ENCODE data around the gene SMDT1. TPM values are rescaled to one million over a fixed set of nuclear protein-coding genes. Genes with fewer than 3 reads are reported as not detected.
"Not testable (repeated sequence)": the region's sequence is repeated elsewhere in the genome, so short reads cannot be mapped to it uniquely, and the experiment has no call there.

Gene SMDT1
- total RNA-seq, 1 donor from 2014 or later = 67.9 TPM

- peak overlapping the region; percentile 97 for H3K4me3 Mint-ChIP-seq (ENCODE audit: unreplicated experiment)
- DNase-seq (ENCODE audit: extremely low spot score, unreplicated experiment) = no peak
Observed at GRCh38 chr22:42091455-42091782, 11.9 kb downstream of the SMDT1 start.

GRCh38 chr22:42101199-42101598, 21.7 kb downstream of the SMDT1 start:
- no peak for DNase-seq (ENCODE audit: extremely low spot score, unreplicated experiment)
- TF ChIP-seq CTCF (IDR thresholded peaks at IDR 0.05) = no peak
- H3K27me3 Mint-ChIP-seq (ENCODE audit: unreplicated experiment) = no peaks in the 10 kb centered on the region
- no peak overlapping the region for H3K4me3 Mint-ChIP-seq (ENCODE audit: unreplicated experiment)
- H3K27ac Mint-ChIP-seq (ENCODE audit: unreplicated experiment) = no peak overlapping the region
- peaks cover 22% of the 10 kb centered on the region for H3K9me3 Mint-ChIP-seq (ENCODE audit: unreplicated experiment)
- peaks cover 21% of the 10 kb centered on the region for H3K36me3 Mint-ChIP-seq (ENCODE audit: unreplicated experiment)
- H3K4me1 Mint-ChIP-seq (ENCODE audit: unreplicated experiment) = no peaks in the 10 kb centered on the region

More at GRCh38 chr22:42091455-42091782, 11.9 kb downstream of the SMDT1 start:
- no peaks in the 10 kb centered on the region for H3K9me3 Mint-ChIP-seq (ENCODE audit: unreplicated experiment)
- no peak for TF ChIP-seq CTCF (IDR thresholded peaks at IDR 0.05)
- peaks cover 23% of the 10 kb centered on the region for H3K4me1 Mint-ChIP-seq (ENCODE audit: unreplicated experiment)
- H3K27ac Mint-ChIP-seq (ENCODE audit: unreplicated experiment) = peak overlapping the region; percentile 98
- peaks cover 21% of the 10 kb centered on the region for H3K36me3 Mint-ChIP-seq (ENCODE audit: unreplicated experiment)
- no peaks in the 10 kb centered on the region for H3K27me3 Mint-ChIP-seq (ENCODE audit: unreplicated experiment)

- peaks cover 19% of the 10 kb centered on the region for H3K9me3 Mint-ChIP-seq (ENCODE audit: unreplicated experiment)
Observed at GRCh38 chr22:42104332-42104860, 24.9 kb downstream of the SMDT1 start.

GRCh38 chr22:42108848-42109247, 29.3 kb downstream of the SMDT1 start:
- peaks cover 14% of the 10 kb centered on the region for H3K9me3 Mint-ChIP-seq (ENCODE audit: unreplicated experiment)
- DNase-seq (ENCODE audit: extremely low spot score, unreplicated experiment) = no peak
- TF ChIP-seq CTCF (IDR thresholded peaks at IDR 0.05) = no peak
- H3K4me1 Mint-ChIP-seq (ENCODE audit: unreplicated experiment) = no peaks in the 10 kb centered on the region
- H3K27me3 Mint-ChIP-seq (ENCODE audit: unreplicated experiment) = no peaks in the 10 kb centered on the region
- peaks cover 12% of the 10 kb centered on the region for H3K36me3 Mint-ChIP-seq (ENCODE audit: unreplicated experiment)
- no peak overlapping the region for H3K4me3 Mint-ChIP-seq (ENCODE audit: unreplicated experiment)
- no peak overlapping the region for H3K27ac Mint-ChIP-seq (ENCODE audit: unreplicated experiment)

More at GRCh38 chr22:42104332-42104860, 24.9 kb downstream of the SMDT1 start:
- not testable (repeated sequence) for H3K27ac Mint-ChIP-seq (ENCODE audit: unreplicated experiment); DNase-seq (ENCODE audit: extremely low spot score, unreplicated experiment); H3K27me3 Mint-ChIP-seq (ENCODE audit: unreplicated experiment); H3K4me3 Mint-ChIP-seq (ENCODE audit: unreplicated experiment); H3K4me1 Mint-ChIP-seq (ENCODE audit: unreplicated experiment)
- peaks cover 21% of the 10 kb centered on the region for H3K36me3 Mint-ChIP-seq (ENCODE audit: unreplicated experiment)

GRCh38 chr22:42111798-42112197, 32.3 kb downstream of the SMDT1 start:
- Mint-ChIP-seq H3K27ac (ENCODE audit: unreplicated experiment) (no peak overlapping the region), H3K4me3 (ENCODE audit: unreplicated experiment) (no peak overlapping the region), H3K27me3 (ENCODE audit: unreplicated experiment) (no peaks in the 10 kb centered on the region), H3K9me3 (ENCODE audit: unreplicated experiment) (peaks cover 16% of the 10 kb centered on the region), H3K36me3 (ENCODE audit: unreplicated experiment) (peaks cover 18% of the 10 kb centered on the region), H3K4me1 (ENCODE audit: unreplicated experiment) (no peaks in the 10 kb centered on the region)
- no peak for DNase-seq (ENCODE audit: extremely low spot score, unreplicated experiment)
- no peak for TF ChIP-seq CTCF (IDR thresholded peaks at IDR 0.05)

- H3K27ac Mint-ChIP-seq (ENCODE audit: unreplicated experiment); H3K4me1 Mint-ChIP-seq (ENCODE audit: unreplicated experiment); DNase-seq (ENCODE audit: extremely low spot score, unreplicated experiment); H3K27me3 Mint-ChIP-seq (ENCODE audit: unreplicated experiment); H3K4me3 Mint-ChIP-seq (ENCODE audit: unreplicated experiment): not testable (repeated sequence)
- peaks cover 16% of the 10 kb centered on the region for H3K36me3 Mint-ChIP-seq (ENCODE audit: unreplicated experiment)
- H3K9me3 Mint-ChIP-seq (ENCODE audit: unreplicated experiment) = peaks cover 16% of the 10 kb centered on the region
- peak; percentile 8 for TF ChIP-seq CTCF (IDR thresholded peaks at IDR 0.05)
Observed at GRCh38 chr22:42112793-42113192, 33.3 kb downstream of the SMDT1 start.

All from osteocyte (in vitro differentiated cells).